ENCODE results near the gene S100A4. TPM values are rescaled to one million over a fixed set of nuclear protein-coding genes. Genes with fewer than 3 reads are reported as not detected.

S100A4 gene
- total RNA-seq, 1 donor from 2014 or later = 337 TPM

DNA sequence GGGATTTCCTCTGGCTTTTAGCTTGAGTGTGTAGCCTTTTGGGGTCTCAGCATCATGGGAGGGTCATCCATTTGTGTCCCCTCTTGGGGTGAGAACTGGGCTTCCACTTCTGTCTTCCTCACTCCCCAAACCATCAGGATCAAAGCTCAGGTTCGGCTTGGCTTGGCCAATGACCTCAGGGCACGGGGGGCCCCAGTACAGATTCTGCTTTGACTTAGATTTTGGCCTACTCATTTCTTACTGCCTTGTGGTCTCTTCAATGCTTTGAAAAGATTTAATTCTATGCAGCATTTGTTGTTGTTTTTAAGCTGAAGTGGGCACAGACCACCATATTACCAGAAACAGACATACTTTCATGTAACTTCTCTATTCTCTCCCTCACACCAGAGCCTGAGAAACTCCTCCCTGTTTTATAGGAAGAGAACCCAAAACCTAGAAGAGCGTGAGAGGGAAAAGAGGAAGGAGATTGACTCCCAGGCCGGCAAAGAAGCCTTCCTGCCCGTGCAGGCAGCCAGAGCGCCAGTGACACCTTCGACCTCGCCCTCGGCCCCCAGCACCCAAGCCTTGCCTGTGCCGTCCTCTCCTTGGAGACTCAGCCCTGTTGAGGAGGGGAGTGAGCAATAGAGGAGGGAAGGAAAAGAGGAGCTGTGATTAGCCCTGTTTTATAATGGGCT lies 5.4 kb upstream of the S100A4 start:
- TF ChIP-seq, protein P1, sequence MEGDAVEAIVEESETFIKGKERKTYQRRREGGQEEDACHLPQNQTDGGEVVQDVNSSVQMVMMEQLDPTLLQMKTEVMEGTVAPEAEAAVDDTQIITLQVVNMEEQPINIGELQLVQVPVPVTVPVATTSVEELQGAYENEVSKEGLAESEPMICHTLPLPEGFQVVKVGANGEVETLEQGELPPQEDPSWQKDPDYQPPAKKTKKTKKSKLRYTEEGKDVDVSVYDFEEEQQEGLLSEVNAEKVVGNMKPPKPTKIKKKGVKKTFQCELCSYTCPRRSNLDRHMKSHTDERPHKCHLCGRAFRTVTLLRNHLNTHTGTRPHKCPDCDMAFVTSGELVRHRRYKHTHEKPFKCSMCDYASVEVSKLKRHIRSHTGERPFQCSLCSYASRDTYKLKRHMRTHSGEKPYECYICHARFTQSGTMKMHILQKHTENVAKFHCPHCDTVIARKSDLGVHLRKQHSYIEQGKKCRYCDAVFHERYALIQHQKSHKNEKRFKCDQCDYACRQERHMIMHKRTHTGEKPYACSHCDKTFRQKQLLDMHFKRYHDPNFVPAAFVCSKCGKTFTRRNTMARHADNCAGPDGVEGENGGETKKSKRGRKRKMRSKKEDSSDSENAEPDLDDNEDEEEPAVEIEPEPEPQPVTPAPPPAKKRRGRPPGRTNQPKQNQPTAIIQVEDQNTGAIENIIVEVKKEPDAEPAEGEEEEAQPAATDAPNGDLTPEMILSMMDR (IDR thresholded peaks at IDR 0.05) = no peak
- no peak for DNase-seq (ENCODE audit: extremely low spot score, unreplicated experiment)
- Mint-ChIP-seq H3K27me3 (ENCODE audit: unreplicated experiment) (no peaks in the 10 kb centered on the region), H3K9me3 (ENCODE audit: unreplicated experiment) (no peaks in the 10 kb centered on the region), H3K27ac (ENCODE audit: unreplicated experiment) (peak overlapping the region; percentile 95), H3K36me3 (ENCODE audit: unreplicated experiment) (no peaks in the 10 kb centered on the region), H3K4me1 (ENCODE audit: unreplicated experiment) (peaks cover 66% of the 10 kb centered on the region), H3K4me3 (ENCODE audit: unreplicated experiment) (no peak overlapping the region)

DNA sequence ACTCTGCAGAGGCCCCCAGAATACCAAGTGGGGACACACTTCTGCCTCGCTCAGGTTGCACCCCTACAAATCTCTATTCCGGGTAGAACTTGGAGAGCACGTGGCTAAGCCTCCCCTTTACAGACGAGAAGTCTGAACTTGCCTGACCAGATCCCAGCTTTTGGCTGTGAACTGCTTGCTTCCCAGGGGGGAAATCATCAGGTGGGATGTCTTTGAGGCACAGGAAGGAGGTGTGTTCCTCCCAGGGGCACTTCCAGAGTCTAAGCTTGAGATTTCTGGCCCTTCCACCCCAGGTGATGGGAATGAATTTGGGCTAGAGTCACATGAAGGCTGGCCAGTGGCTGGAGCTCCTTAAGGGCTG lies 4.8 kb upstream of the S100A4 start:
- H3K27me3 Mint-ChIP-seq (ENCODE audit: unreplicated experiment) = no peaks in the 10 kb centered on the region
- DNase-seq (ENCODE audit: extremely low spot score, unreplicated experiment) = no peak
- TF ChIP-seq, protein P1 (IDR thresholded peaks at IDR 0.05) = no peak
- H3K9me3 Mint-ChIP-seq (ENCODE audit: unreplicated experiment) = no peaks in the 10 kb centered on the region
- H3K4me3 Mint-ChIP-seq (ENCODE audit: unreplicated experiment) = no peak overlapping the region
- peak overlapping the region; percentile 95 for H3K27ac Mint-ChIP-seq (ENCODE audit: unreplicated experiment)
- H3K36me3 Mint-ChIP-seq (ENCODE audit: unreplicated experiment) = no peaks in the 10 kb centered on the region
- H3K4me1 Mint-ChIP-seq (ENCODE audit: unreplicated experiment) = peaks cover 72% of the 10 kb centered on the region

DNA sequence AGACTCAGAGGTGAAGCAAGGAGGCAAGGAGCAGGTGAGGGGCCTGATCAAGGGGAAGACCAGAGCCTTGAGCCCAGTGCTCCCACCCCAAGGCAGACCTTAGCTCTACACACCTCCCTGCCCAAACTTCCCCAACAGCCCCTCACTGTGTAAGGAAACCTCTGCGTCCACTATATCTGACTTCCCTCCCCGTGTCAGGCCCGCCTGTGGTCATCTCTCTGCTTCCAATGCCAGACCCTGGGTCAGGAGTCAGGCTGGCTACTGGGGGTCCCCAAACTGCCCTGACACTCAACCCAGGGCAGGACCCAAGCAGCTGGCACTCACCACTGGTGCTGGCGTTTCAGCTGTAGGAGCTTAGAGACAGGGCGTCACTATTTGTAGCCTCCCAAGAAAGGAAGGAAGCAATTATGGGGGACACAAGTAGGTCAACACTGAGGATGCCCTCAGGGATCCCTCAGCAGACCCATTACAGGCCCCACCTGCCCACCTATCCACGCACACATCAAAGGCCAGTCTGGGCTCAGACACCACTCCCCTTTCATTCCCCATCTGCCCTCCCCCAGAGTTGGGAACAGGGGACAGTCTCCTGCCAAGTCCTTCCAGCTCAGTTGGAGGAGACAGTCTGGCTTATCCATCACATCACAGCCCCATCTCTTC lies 4.3 kb upstream of the S100A4 start:
- TF ChIP-seq, protein P1 (IDR thresholded peaks at IDR 0.05) = no peak
- H3K9me3 Mint-ChIP-seq (ENCODE audit: unreplicated experiment) = no peaks in the 10 kb centered on the region
- no peaks in the 10 kb centered on the region for H3K27me3 Mint-ChIP-seq (ENCODE audit: unreplicated experiment)
- no peak for DNase-seq (ENCODE audit: extremely low spot score, unreplicated experiment)
- H3K4me1 Mint-ChIP-seq (ENCODE audit: unreplicated experiment) = peaks cover 77% of the 10 kb centered on the region
- no peak overlapping the region for H3K4me3 Mint-ChIP-seq (ENCODE audit: unreplicated experiment)
- peak overlapping the region; percentile 95 for H3K27ac Mint-ChIP-seq (ENCODE audit: unreplicated experiment)
- H3K36me3 Mint-ChIP-seq (ENCODE audit: unreplicated experiment) = no peaks in the 10 kb centered on the region

DNA sequence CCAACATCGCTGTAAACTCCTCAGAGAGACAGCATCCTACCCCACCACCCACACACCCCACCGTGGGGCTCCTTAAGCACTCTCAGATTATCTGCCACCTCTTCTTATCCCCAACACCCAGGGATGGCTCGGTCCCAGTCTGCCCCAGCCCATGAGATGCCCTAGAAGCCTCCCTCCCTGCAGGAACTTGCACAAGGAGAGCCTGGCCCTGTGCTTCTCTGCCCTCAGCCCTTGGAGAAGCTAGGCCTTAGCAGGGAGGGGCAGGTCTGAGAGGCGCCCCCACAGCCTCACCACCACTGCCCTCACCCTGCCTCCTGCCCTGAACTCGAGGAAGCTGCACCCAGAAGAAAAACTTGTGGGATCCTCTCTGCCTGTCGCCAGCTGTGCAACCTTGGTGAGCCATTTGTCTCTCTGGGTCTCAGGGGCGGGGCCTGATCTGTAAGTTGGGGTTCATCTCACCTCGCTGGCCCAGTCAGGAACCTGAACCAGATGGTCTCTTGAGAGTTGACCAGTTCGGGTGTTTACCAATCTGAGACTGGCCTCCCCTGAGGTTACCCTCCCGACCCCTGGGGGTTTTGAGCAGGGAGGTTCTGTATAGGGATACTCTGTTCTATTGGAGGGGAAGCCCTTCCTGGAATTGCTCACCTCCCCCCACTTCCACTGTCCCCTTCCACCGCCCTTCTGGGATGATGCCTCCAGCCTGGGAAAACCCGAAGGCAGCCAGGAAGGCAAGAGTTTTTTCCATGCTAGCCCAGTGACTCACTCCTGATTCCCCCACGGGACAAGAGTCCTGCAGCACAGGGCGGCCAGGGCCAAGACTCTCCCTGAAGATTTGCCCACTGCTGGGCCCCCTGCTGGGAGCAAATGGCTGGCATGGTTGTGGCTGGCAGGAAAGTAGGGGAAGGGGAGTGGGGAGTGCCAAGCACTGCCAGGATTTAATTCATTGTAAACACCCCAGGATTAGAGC lies 3.4 kb upstream of the S100A4 start, which contains the start of gene S100A3:
TSS of gene S100A3 (minus strand) at position 537 of the 967 bp plus-strand sequence. CDS start 773 bp downstream, outside the sequence.
- Mint-ChIP-seq H3K4me3 (ENCODE audit: unreplicated experiment) (no peak within 1 kb of the TSS), H3K9me3 (ENCODE audit: unreplicated experiment) (no peaks in the 10 kb centered on the region), H3K36me3 (ENCODE audit: unreplicated experiment) (no peaks in the 10 kb centered on the region), H3K27ac (ENCODE audit: unreplicated experiment) (peak within 1 kb of the TSS; percentile 95), H3K27me3 (ENCODE audit: unreplicated experiment) (no peaks in the 10 kb centered on the region), H3K4me1 (ENCODE audit: unreplicated experiment) (peaks cover 84% of the 10 kb centered on the region)
- DNase-seq (ENCODE audit: extremely low spot score, unreplicated experiment) = peak; percentile 93
- TF ChIP-seq, protein P1 (IDR thresholded peaks at IDR 0.05) = no peak
